Limb (tissue), 2 donors: Measurements from ENCODE around the gene SEC24D.
"Not testable (repeated sequence)": the region's sequence is repeated elsewhere in the genome, so short reads cannot be mapped to it uniquely, and the experiment has no call there.

ENCODE experiments used
- DNase-seq, 2 donors: peaks; one replicate each; pipeline ENCODE4 v3.0.0-alpha.2; 2016; ENCODE audit errors: extremely low spot score in 2 of 2

The SEC24D gene, protein sequence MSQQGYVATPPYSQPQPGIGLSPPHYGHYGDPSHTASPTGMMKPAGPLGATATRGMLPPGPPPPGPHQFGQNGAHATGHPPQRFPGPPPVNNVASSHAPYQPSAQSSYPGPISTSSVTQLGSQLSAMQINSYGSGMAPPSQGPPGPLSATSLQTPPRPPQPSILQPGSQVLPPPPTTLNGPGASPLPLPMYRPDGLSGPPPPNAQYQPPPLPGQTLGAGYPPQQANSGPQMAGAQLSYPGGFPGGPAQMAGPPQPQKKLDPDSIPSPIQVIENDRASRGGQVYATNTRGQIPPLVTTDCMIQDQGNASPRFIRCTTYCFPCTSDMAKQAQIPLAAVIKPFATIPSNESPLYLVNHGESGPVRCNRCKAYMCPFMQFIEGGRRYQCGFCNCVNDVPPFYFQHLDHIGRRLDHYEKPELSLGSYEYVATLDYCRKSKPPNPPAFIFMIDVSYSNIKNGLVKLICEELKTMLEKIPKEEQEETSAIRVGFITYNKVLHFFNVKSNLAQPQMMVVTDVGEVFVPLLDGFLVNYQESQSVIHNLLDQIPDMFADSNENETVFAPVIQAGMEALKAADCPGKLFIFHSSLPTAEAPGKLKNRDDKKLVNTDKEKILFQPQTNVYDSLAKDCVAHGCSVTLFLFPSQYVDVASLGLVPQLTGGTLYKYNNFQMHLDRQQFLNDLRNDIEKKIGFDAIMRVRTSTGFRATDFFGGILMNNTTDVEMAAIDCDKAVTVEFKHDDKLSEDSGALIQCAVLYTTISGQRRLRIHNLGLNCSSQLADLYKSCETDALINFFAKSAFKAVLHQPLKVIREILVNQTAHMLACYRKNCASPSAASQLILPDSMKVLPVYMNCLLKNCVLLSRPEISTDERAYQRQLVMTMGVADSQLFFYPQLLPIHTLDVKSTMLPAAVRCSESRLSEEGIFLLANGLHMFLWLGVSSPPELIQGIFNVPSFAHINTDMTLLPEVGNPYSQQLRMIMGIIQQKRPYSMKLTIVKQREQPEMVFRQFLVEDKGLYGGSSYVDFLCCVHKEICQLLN

DNA sequence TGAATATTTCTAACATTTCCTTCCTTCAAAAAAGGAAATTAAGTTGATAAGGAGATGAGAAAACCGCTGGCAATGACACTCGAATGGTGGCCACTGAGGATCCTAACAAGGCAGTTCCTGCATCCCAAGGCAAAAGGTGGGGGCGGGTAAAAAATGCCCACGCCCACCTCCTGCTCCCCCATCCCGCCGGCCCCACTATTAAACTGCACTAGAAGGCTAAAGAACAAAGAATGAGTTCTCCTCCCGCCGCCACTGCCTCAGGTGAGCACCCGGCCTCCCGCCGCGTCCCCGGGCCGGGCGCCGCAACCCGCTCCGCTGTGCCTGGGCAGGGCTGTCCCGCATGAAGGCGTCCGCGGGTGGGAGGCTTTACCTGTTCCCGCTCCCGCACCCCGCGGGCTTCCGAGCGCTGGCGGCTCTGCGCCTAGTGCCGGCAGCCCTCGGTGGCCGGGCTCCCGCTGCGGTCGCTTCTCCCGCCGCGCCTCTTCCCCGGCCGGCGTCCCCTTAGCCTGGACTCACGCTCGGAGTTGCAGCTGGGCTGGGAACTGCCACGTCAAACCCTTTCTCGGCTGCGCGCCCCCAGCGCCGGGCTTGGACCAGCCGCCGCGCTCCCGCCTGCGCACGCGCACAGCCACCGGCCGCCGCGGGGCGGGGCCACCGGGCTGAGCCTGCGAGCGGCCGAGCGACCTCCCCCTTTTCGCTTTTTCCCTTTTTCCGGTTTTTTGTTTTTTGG lies at the start of gene SEC24D:
SEC24D (minus strand) TSS at position 556 of the 730 bp plus-strand sequence. CDS start 2,430 bp downstream, outside the sequence.
- peak; percentile 94 to 95 for DNase-seq

GRCh38 chr4:118884716-118885115 lies 48.8 kb upstream of the SEC24D start:
- DNase-seq: no peak

DNA sequence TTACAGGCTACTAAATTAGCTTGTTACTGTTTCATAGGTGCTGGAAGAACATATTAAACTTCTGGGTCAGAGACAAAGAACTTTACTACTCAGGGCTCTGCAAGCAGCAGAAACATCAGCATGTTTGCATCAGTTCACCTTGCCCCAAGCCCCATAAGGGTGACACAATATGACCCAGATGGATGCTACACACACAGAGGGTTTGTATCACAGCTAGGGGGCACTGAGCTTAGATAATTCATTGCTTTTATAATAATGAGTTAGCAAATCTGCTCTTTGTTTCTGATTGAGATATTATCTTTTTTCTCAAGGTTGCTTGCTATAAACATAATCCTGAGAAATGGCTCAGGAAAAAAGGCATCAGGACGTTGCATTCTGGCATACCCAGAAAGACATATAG lies 47.9 kb upstream of the SEC24D start:
- DNase-seq: no peak

- no peak for DNase-seq
These were observed 45.7 kb upstream of the SEC24D start for GRCh38 chr4:118881512-118882146.

GRCh38 chr4:118879409-118879808 lies 43.5 kb upstream of the SEC24D start:
- no peak for DNase-seq

DNA sequence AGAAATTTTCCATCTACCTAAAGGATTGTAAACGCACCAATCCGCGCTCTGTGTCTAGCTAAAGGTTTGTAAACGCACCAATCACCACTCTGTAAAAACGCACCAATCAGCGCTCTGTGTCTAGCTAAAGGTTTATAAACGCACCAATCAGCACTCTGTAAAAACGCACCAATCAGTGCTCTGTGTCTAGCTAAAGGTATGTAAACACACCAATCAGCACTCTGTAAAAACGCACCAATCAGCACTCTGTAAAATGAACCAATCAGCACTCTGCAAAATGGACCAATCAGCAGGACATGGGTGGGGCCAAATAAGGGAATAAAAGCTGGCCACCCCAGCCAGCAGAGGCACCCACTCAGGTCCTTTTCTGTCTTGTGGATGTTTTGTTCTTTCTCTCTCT lies 42.6 kb upstream of the SEC24D start:
- not testable (repeated sequence) for DNase-seq

GRCh38 chr4:118877797-118878196 lies 41.9 kb upstream of the SEC24D start:
- DNase-seq: no peak

- DNase-seq: no peak
These were observed 36.3 kb upstream of the SEC24D start for GRCh38 chr4:118872181-118872580.

- DNase-seq: peak in 1 of 2 donors; percentile 58
These were observed 33.9 kb upstream of the SEC24D start for GRCh38 chr4:118869808-118870342.

DNA sequence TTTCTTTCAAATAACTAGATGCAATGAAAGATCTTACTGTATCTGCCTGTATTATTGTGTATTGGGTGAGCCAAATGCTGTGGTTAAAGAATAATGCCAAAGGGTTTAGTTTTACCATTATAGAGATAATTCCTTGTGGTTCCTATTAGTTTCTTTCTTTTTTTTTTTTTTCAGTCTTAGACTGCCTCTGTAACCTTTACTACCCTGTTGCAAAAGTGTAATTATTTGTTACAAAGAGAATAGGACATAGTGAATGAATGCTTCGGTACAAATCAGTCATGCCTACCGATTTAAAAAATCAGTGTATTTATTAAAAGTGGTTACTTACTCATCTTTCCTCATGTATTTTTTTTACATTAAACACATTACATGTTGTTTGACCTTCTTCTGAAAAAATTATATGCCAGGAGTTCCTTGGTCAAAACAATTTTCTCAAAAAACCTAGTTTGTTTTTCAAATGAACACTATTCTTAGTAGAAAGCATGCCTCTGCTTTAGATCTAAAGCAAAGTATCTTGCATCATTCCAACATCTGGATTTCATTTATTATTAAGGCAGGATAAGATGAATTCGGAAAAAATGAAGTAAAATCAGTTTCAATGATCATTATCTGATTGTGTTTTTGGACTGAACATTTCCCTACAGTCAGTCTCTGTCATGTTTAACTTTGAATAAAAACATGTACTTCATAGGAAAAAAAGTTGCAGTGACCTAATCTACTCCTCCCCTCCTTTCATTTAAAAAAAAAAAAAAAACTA lies 31.6 kb upstream of the SEC24D start:
- DNase-seq: peak in 1 of 2 donors; percentile 34

DNA sequence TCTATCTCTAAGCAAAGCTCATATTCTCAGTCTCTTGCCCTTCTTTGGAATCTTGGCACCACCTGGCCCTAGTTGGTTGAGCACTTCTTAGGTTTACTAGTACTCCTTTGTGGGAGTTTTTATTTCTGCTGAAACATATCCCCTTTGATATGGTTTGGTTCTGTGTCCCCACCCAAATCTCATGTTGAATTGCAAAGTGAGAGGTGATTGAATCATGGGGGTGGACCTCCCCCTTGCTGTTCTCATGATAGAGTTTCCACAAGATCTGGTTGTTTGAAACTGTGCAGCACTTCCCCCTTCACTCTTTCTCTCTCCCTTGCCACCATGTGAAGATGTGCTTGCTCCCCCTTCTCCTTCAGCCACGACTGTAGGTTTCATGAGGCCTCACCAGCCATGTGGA lies 30.5 kb upstream of the SEC24D start:
- DNase-seq: no peak

DNA sequence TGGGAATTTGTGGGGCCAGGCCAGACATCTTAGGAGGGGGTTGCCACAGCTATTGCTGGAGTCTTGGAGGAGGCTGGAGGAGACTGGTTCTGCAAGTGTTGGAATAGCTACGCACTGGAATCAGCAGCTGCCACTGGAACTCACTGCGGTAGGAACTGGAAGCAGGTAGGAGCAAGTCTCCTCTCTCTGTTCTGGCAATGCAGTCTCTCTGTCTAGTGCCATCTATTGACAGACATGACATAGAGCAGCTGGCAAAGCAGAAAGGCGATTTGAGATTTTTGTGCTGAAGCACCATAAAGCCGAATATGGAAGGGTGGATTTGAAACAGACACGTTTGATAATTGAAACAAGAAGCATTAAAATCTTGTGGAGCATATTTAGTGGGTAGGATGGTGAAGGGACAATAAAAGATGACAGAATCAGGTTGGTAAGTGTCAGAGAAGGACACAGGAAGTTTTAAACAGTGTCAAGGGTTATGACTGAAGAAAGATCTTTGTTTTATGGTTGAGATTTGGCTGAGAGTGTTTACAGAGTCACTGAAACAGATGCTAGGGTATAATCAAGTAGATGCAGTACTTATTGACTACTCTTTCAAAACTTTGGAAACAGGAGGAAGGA lies 29.3 kb upstream of the SEC24D start:
- peak in 1 of 2 donors; percentile 57 for DNase-seq

GRCh38 chr4:118858779-118859178 lies 22.9 kb upstream of the SEC24D start:
- no peak for DNase-seq

DNA sequence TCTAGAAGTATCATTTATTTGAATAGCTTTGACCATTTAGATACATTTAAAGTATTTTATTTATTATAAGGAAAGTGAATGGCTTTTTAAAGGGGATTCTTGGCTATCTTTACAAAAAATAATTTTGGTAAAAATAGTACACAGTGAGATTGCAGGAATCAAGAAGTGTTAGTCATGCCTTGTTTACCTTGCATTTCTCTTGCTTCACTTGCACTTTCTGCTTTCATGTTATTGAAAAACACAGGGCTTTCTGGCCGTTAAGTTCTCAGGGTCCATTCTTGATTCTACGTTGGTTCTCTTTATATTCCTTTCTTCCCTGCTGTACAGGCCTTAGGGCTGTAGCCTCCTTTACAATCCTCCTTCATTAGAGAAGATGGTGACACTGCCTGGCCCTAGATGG lies 21.8 kb upstream of the SEC24D start:
- no peak for DNase-seq

- DNase-seq: no peak
These were observed 14.7 kb upstream of the SEC24D start for GRCh38 chr4:118850488-118851173.

DNA sequence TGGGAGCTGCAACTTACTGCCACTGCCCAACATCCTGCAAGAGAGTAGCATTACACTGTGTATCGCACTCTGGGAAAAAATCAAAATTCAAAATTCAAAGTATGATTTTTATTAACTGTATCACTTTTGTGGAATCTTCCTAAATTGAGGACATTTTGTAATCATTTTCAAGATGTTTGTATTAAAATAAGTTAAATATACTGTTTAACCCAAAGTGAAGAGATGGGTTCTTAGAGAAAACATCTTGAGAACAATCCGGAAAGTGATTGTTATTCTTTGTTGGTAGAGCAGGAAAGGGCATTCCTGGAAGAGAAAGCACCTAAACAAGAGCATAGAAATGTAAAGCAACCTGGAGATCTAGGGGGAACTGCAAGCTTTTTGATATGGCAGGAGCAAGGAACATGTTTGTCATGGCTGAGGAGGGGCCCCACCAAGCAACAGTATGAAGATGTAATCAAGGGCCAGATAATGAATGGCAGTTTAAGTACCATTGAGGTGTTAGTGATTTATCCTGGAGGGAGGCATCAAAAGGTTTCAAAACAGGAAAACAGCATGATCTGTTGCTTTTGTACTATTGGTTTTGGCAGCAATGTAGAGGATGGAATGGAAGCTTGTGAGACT lies 14.1 kb upstream of the SEC24D start:
- DNase-seq: no peak

- DNase-seq: no peak
These were observed 13.0 kb upstream of the SEC24D start for GRCh38 chr4:118848901-118849300.

DNA sequence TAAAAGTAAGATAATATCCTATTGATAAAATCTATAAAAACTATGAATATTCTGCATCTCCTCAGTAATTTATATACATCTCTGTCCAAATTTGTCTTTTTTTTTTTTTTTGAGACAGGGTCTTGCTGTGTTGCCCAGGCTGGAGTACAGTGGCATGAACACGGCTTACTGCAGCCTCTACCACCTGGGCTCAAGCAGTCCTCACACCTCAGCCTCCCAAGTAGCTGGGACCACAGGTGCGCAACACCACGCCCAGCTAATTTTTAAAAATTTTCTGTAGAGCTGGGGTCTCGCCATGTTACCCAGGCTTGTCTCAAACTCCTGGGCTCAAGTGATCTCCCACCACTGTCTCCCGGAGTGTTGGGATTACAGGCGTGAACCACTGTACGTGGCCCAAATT lies 12.3 kb upstream of the SEC24D start:
- DNase-seq: no peak
